NCI-H748 (cell line): Measurements from ENCODE around the gene AZU1.

ENCODE experiments used
- DNase-seq: peaks from one replicate; lab custom pipeline; 2025; ENCODE audit not compliant: unreplicated experiment; lab: John Stamatoyannopoulos, UW

The AZU1 gene

GRCh38 chr19:827710-828321 lies at the start of gene AZU1:
Gene AZU1, plus strand, starts transcription at chr19:827837. Its CDS starts 10 bp downstream, at chr19:827847.
- DNase-seq, result no peak

DNA sequence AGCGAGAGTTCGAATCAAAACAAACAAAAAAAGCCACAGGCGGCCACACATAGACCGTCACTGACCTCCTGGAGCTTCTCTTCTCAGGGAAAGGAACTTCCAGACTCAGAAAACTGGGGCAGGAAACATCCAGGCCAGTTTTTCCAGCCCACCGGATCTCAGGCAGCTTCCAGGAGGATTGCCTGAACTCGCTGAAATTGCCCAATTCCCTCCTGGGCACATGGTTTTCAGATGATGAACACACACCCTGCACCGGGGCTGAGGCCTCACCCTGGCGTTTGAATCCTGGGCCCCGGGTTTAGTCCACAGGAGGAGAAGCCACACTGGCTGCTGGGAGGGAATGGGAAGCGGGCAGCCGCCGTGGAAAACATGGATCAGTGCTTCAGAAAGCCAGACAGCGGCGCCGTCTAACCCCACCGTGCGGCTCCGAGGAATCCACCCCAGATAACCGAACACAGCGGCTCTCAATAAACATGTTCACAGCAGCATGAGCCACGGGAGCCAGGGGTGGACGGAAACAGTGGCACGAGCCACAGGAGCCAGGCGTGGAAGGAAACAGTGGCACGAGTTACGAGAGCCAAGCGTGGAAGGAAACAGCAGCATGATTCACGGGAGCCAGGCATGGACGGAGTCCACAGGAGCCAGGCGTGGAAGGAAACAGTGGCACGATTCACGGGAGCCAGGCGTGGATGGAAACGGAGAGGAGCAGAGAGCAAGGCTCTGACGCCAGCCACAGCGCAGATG lies 48.6 kb upstream of the AZU1 start:
- DNase-seq, result no peak

- no peak for DNase-seq
Measured at GRCh38 chr19:780935-781334, 46.7 kb upstream of the AZU1 start.

GRCh38 chr19:781800-782184 lies 45.8 kb upstream of the AZU1 start:
- no peak for DNase-seq

GRCh38 chr19:782185-782877 lies 45.3 kb upstream of the AZU1 start:
- DNase-seq, result no peak

- no peak for DNase-seq
Measured at GRCh38 chr19:782878-783668, 44.6 kb upstream of the AZU1 start.

DNA sequence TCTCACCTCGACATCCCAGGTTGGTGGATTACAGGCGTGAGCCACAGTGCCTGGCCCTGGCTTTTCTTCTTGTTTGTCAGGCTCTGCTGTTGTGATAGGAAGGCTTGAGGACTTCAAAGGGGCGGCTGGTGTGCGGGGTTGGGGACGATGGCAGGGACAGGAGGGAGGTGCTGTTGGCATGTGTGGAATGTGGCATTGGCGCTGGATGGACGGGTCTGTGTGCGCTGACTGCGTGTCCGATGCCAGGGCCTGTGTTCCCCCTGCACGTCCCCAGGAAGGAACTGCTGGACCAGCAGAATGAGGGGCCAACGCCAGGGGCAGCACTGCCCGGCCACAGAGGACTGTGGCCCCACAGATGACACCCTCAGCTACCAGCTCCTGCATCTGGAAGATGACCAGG lies 43.1 kb upstream of the AZU1 start:
- no peak for DNase-seq

- no peak for DNase-seq
Measured at GRCh38 chr19:787536-787935, 40.1 kb upstream of the AZU1 start.

DNA sequence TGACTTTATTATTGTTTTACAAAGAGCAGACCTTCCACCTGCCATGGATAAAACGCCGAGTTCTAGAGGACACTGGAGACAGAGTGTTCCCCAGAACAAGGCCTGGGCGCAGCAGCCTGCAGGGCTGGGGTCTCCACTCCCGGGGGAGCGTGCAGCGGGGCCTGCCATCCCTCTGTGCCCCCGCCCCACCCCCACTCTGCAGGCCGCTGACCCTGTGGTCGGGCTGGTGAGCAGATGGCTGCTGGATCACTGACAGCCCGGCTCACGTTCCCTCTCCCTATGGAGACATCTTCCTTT lies 39.0 kb upstream of the AZU1 start:
- no peak for DNase-seq

- DNase-seq, result no peak
Measured at GRCh38 chr19:788983-789700, 38.5 kb upstream of the AZU1 start.

- DNase-seq, result no peak
Measured at GRCh38 chr19:789701-790060, 38.0 kb upstream of the AZU1 start.

DNA sequence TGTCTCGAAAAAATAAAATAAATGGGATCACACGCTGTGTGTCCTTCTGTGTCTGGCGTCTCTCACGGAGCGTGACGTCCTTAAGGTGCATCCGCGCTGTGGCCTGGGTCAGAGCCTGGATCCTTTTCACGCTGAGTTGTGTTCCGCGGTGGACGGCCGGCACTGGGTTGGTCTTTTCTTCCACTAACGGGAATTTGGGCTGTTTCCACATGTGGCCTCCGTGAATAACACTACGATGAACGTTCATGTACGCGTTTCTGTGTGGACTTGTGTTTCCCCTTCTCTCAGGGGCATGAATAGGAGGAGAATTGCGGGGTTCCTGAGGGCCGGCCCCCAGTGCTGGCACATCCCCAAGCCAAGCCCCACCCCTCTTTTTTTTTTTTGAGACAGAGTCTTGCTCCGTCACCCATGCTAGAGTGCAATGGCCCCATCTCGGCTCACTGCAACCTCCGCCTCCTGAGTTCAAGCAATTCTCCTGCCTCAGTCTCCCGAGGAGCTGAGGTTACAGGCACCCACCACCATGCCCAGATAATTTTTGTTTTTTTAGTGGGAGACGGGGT lies 36.5 kb upstream of the AZU1 start:
- no peak for DNase-seq

GRCh38 chr19:791567-792305 lies 35.9 kb upstream of the AZU1 start:
- DNase-seq, result no peak

- DNase-seq, result no peak
Measured at GRCh38 chr19:792306-792885, 35.2 kb upstream of the AZU1 start.

GRCh38 chr19:793806-794205 lies 33.8 kb upstream of the AZU1 start:
- DNase-seq, result no peak

DNA sequence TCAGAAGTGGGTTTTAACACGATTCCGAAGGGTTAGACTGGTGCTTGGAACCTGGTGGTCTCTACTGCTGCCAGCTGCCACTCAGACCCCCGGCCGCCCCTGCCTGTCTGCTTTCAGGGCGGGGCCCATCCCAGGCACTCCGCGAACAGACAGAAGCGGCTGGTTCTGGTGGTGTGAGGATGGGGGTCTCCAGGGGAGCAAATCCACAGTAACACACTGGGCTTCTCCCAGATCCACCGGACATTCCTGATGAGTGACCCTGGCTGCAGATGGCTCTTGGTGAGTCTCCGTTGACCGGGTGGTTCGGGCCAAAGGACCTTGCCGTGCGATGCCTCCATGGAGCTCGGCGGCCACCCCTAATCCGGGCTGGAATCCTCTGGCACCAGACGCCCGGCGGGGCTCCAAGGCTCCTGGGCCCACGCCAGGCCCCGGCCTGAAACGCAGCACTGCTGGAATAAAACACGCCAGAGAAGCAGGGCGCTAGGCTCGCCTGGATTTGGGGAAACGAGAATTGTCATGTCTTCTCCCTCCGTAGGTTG lies 32.5 kb upstream of the AZU1 start:
- no peak for DNase-seq

DNA sequence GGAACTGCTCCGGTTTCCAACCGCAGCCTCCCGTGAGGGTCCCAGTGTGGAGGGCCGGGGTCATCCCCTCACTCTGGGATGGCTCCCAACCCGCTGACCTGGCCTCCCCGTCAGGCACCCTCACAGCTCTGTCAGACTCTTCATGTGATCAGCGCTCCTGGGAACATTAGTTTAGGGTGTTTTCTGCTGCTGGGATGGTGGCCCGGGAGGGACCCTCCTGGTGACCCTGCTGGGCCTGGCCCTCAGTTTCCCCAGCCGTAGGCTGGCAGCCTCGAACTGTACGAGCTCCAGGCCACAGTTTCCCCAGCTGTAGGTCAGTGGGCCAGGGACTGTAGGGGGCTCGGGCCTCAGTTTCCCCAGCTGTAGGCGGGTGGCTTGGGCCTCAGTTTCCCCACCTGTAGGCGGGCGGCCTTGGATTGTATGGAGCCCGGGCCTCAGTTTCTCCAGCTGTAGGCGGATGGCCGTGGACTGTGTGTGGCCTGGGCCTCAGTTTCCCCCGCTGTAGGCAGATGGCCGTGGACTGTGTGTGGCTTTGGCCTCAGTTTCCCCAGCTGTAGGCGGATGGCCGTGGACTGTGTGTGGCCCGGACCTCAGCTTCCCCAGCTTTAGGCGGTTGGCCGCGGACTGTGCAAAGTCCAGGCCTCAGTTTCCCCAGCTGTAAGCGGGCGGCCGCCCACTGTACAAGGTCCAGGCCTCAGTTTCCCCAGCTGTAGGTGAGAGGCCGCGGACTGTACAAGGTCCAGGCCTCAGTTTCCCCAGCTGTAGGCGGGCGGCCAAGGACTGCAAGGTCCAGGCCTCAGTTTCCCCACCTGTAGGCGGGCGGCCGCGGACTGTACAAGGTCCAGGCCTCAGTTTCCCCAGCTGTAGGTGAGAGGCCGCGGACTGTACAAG lies 31.7 kb upstream of the AZU1 start:
- DNase-seq, result no peak

DNA sequence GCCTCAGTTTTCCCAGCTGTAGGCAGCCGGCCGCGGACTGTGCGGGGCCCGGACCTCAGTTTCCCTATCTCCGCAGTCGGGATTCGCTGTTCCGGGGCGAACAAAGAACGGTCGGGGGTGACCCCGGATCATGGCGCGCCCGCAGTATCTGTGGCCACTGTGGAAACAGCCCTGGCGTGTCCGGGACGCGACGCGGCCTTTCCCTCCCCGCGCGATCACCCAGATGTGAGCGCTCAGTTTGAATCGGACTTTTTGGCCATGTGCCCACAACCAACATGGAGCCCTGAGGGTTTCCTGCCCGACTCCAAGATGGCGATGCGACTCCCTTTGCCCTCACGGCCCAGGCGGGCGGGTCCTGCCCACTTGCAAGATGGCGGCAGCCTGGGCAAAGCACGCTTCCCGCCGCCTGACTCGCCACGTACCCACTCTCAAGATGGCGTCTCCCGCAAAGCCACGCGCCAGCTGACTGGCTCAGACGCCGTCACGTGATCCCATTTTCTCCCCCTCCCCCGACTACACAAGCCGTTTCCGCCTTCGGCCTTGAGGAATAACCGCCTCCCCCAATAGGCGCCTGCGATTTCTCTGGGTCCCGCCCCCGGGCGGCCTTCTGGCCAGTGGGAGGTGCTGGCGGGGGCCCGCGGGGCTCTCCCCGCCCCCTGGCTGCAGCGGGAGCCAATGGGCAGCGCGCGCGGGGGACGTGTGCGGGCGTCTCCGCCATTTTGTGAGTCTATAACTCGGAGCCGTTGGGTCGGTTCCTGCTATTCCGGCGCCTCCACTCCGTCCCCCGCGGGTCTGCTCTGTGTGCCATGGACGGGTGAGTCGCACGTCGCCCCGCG lies 30.7 kb upstream of the AZU1 start, which contains the start of gene PTBP1:
TSS of gene PTBP1 (plus strand) at position 761 of the 836 bp plus-strand sequence. CDS start at position 807, 46 bp downstream.
- peak; percentile 100 for DNase-seq
